Sigmoid colon (tissue), 7 donors: ENCODE results near the gene ARHGAP42. TPM values are rescaled to one million over a fixed set of nuclear protein-coding genes. Genes with fewer than 3 reads are reported as not detected.

Experiments
- DNase-seq: peaks from one replicate; pipeline ENCODE4 v3.0.0-alpha.2; 2019
- H3K27ac ChIP-seq, 4 donors: fragments of 200-600 bp; sonication (generic); one replicate each; pipeline ENCODE4 v1.5.1; 2016 to 2019; ENCODE audit warnings: mild to moderate bottlenecking in 1 of 4
- H3K27me3 ChIP-seq, 3 donors: fragments of 200-600 bp; sonication (generic); one replicate each; pipeline ENCODE4 v1.5.1; 2019; ENCODE audit warnings: mild to moderate bottlenecking in 1 of 3
- H3K36me3 ChIP-seq, 4 donors: fragments of 200-600 bp; sonication (generic); one replicate each; pipeline ENCODE4 v1.5.1; 2016 to 2019
- H3K4me1 ChIP-seq, 4 donors: fragments of 200-600 bp; sonication (generic); one replicate each; pipeline ENCODE4 v1.5.1; 2017 to 2019
- H3K4me3 ChIP-seq, 4 donors: fragments of 200-600 bp; sonication (generic); one replicate each; pipeline ENCODE4 v1.5.1; 2017 to 2019; ENCODE audit warnings: mild to moderate bottlenecking in 2 of 4, moderate library complexity in 1 of 4
- H3K9me3 ChIP-seq, 4 donors: fragments of 200-600 bp in 3 of 4; sonication (generic) in 3 of 4; one replicate each; pipeline versions ENCODE4 v1.5.1 to v1.6.1; 2013 to 2019
- CTCF ChIP-seq, 4 experiments: fragments of 450-650 bp in 3 of 4; fragments of 200-600 bp in 1 of 4; IDR thresholded peaks; one replicate each; pipeline ENCODE4 v1.5.1; 2016 to 2019; ENCODE audit warnings: antibody characterized with exemption in 4 of 4, mild to moderate bottlenecking in 3 of 4, moderate library complexity in 2 of 4
- EP300 ChIP-seq, 4 donors: sonication (generic); formaldehyde crosslinking; IDR thresholded peaks; one replicate each; pipeline ENCODE4 v1.6.1; 2017; ENCODE audit warnings: antibody characterized with exemption in 4 of 4
- POLR2A ChIP-seq, 2 donors: fragments of 450-650 bp; IDR thresholded peaks; one replicate each; pipeline ENCODE4 v1.6.1; 2016; ENCODE audit warnings: antibody characterized with exemption in 2 of 2, mild to moderate bottlenecking in 2 of 2, moderate library complexity in 2 of 2
- POLR2AphosphoS5 ChIP-seq, 4 donors: sonication (generic); formaldehyde crosslinking; IDR thresholded peaks; one replicate each; pipeline ENCODE4 v1.6.1; 2017; ENCODE audit warnings: antibody characterized with exemption in 4 of 4
- WGBS, 2 donors: extraction: QIAGEN DNeasy Blood & Tissue Kit; methylation state at CpG; one replicate each; pipeline ENCODE4 v1.1.7; 2013; 5-methylcytosine and 5-hydroxymethylcytosine counted together
- intact Hi-C: fragments of 100-400 bp; cut with DNase I; formaldehyde crosslinking; loops from one replicate; pipeline ENCODE4 v1.15.1; 2023
- polyA plus RNA-seq, 3 donors: library from polyadenylated mRNA; stranded (reverse); fragments of 200-250 nt; gene quantifications; one replicate each; pipeline ENCODE4 v1.2.3, GENCODE V29; 2013
- total RNA-seq, 4 donors: library from RNA; depleted of rRNA; stranded (reverse); fragments of >200 nt; gene quantifications; one replicate each; pipeline ENCODE4 v1.1.0, GENCODE V29; 2016
- donor health status: healthy with polysubstance abuse.
- donor health status: Bipolar disorder and iron deficiency.
- donor health status: healthy.

Gene ARHGAP42
- total and polyA plus RNA-seq, 7 donors, result 4.2 to 16.9 (median 6.4) TPM

GRCh38 chr11:100715165-100715761 is 28.2 kb downstream of the ARHGAP42 start:
- DNase-seq, result no peak
- 89 to 90% methylated on average over 3 of the region's 3 CpGs for WGBS, 2 donors
- intact Hi-C loops, result no loop called here
- peaks cover 0 to 15% (median 13%) of the 10 kb centered on the region in 4 donors for H3K4me1 ChIP-seq
- no peak for TF ChIP-seq POLR2AphosphoS5 (IDR thresholded peaks at IDR 0.05)
- TF ChIP-seq CTCF (IDR thresholded peaks at IDR 0.05), result no peak
- no peak for TF ChIP-seq POLR2A (IDR thresholded peaks at IDR 0.05)
- no peak for TF ChIP-seq EP300 (IDR thresholded peaks at IDR 0.05)
- H3K27ac ChIP-seq, result no peak overlapping the region
- no peak overlapping the region for H3K4me3 ChIP-seq
- H3K36me3 ChIP-seq, result no peaks in the 10 kb centered on the region
- no peaks in the 10 kb centered on the region for H3K9me3 ChIP-seq
- no peaks in the 10 kb centered on the region for H3K27me3 ChIP-seq

GRCh38 chr11:100716838-100717237 is 29.8 kb downstream of the ARHGAP42 start:
- H3K4me3 ChIP-seq, result no peak overlapping the region
- TF ChIP-seq EP300 (IDR thresholded peaks at IDR 0.05) (no peak), POLR2AphosphoS5 (IDR thresholded peaks at IDR 0.05) (no peak), CTCF (IDR thresholded peaks at IDR 0.05) (no peak), POLR2A (IDR thresholded peaks at IDR 0.05) (no peak)
- no peak for DNase-seq
- 63 to 83% methylated on average over 3 of the region's 3 CpGs for WGBS, 2 donors
- H3K9me3 ChIP-seq, result no peaks in the 10 kb centered on the region
- H3K36me3 ChIP-seq, result no peaks in the 10 kb centered on the region
- intact Hi-C loops, result no loop called here
- H3K4me1 ChIP-seq, result peaks cover 0 to 15% (median 15%) of the 10 kb centered on the region in 4 donors
- H3K27me3 ChIP-seq, result no peaks in the 10 kb centered on the region
- no peak overlapping the region for H3K27ac ChIP-seq

- Histone ChIP-seq H3K36me3 (no peaks in the 10 kb centered on the region), H3K4me3 (no peak overlapping the region), H3K9me3 (no peaks in the 10 kb centered on the region), H3K4me1 (peaks cover 0 to 15% (median 15%) of the 10 kb centered on the region in 4 donors), H3K27ac (peak overlapping the region; percentile 52 to 68 (median 52)), H3K27me3 (no peaks in the 10 kb centered on the region)
- no peak for DNase-seq
- intact Hi-C loops, result no loop called here
- TF ChIP-seq POLR2A (IDR thresholded peaks at IDR 0.05), result no peak
- no peak for TF ChIP-seq CTCF (IDR thresholded peaks at IDR 0.05)
- no peak for TF ChIP-seq POLR2AphosphoS5 (IDR thresholded peaks at IDR 0.05)
- no peak for TF ChIP-seq EP300 (IDR thresholded peaks at IDR 0.05)
- WGBS, 2 donors, result 10 to 49% methylated on average over 2 of the region's 2 CpGs
These were observed 32.3 kb downstream of the ARHGAP42 start for GRCh38 chr11:100719362-100719761.

GRCh38 chr11:100719809-100720221 is 32.7 kb downstream of the ARHGAP42 start:
- WGBS, 2 donors, result 46 to 64% methylated on average over 3 of the region's 3 CpGs

More at GRCh38 chr11:100719809-100720221, 32.7 kb downstream of the ARHGAP42 start:
- TF ChIP-seq EP300 (IDR thresholded peaks at IDR 0.05), result no peak
- TF ChIP-seq POLR2AphosphoS5 (IDR thresholded peaks at IDR 0.05), result peak in 2 of 4 donors; percentile 10 to 59
- TF ChIP-seq POLR2A (IDR thresholded peaks at IDR 0.05), result no peak
- TF ChIP-seq CTCF (IDR thresholded peaks at IDR 0.05), result no peak
- Histone ChIP-seq H3K9me3 (no peaks in the 10 kb centered on the region), H3K36me3 (no peaks in the 10 kb centered on the region), H3K4me1 (peaks cover 0 to 15% (median 15%) of the 10 kb centered on the region in 4 donors), H3K27ac (peak overlapping the region; percentile 52 to 68 (median 52)), H3K4me3 (no peak overlapping the region), H3K27me3 (no peaks in the 10 kb centered on the region)
- DNase-seq, result no peak
- intact Hi-C loops, result no loop called here
